Measurements from ENCODE around the gene CLDN2.

The CLDN2 gene

GRCh38 chrX:106927023-106927422, 6.8 kb downstream of the CLDN2 start:
- DNase-seq (ENCODE audit: low read depth) = no peak

GRCh38 chrX:106927700-106928099, 7.5 kb downstream of the CLDN2 start:
- no peak for DNase-seq (ENCODE audit: low read depth)

- no peak for DNase-seq (ENCODE audit: low read depth)
Observed at GRCh38 chrX:106928227-106928626, 8.0 kb downstream of the CLDN2 start.

GRCh38 chrX:106931831-106932491, 11.8 kb downstream of the CLDN2 start:
- no peak for DNase-seq (ENCODE audit: low read depth)

GRCh38 chrX:106932492-106932923, 12.3 kb downstream of the CLDN2 start:
- no peak for DNase-seq (ENCODE audit: low read depth)

- no peak for DNase-seq (ENCODE audit: low read depth)
Observed at GRCh38 chrX:106932960-106933537, 12.8 kb downstream of the CLDN2 start.

- DNase-seq (ENCODE audit: low read depth) = no peak
Observed at GRCh38 chrX:106933538-106933961, 13.3 kb downstream of the CLDN2 start.

GRCh38 chrX:106935175-106935574, 15.0 kb downstream of the CLDN2 start:
- DNase-seq (ENCODE audit: low read depth) = no peak

GRCh38 chrX:106936246-106936645, 16.0 kb downstream of the CLDN2 start:
- DNase-seq (ENCODE audit: low read depth) = no peak

GRCh38 chrX:106939566-106939965, 19.4 kb downstream of the CLDN2 start:
- no peak for DNase-seq (ENCODE audit: low read depth)

GRCh38 chrX:106940068-106940467, 19.9 kb downstream of the CLDN2 start:
- DNase-seq (ENCODE audit: low read depth) = no peak

GRCh38 chrX:106946464-106946863, 26.3 kb downstream of the CLDN2 start:
- DNase-seq (ENCODE audit: low read depth) = no peak

- DNase-seq (ENCODE audit: low read depth) = no peak
Observed at GRCh38 chrX:106948641-106949040, 28.4 kb downstream of the CLDN2 start.

GRCh38 chrX:106949366-106949765, 29.2 kb downstream of the CLDN2 start:
- no peak for DNase-seq (ENCODE audit: low read depth)

GRCh38 chrX:106950381-106950780, 30.2 kb downstream of the CLDN2 start:
- no peak for DNase-seq (ENCODE audit: low read depth)

- no peak for DNase-seq (ENCODE audit: low read depth)
Observed at GRCh38 chrX:106951230-106951629, 31.0 kb downstream of the CLDN2 start.

GRCh38 chrX:106952089-106952488, 31.9 kb downstream of the CLDN2 start:
- DNase-seq (ENCODE audit: low read depth) = no peak

GRCh38 chrX:106952538-106952937, 32.3 kb downstream of the CLDN2 start:
- no peak for DNase-seq (ENCODE audit: low read depth)

- DNase-seq (ENCODE audit: low read depth) = no peak
Observed at GRCh38 chrX:106952988-106953387, 32.8 kb downstream of the CLDN2 start.

- DNase-seq (ENCODE audit: low read depth) = no peak
Observed at GRCh38 chrX:106954041-106954440, 33.8 kb downstream of the CLDN2 start.

GRCh38 chrX:106955004-106955772, 35.0 kb downstream of the CLDN2 start:
- no peak for DNase-seq (ENCODE audit: low read depth)

- DNase-seq (ENCODE audit: low read depth) = no peak
Observed at GRCh38 chrX:106957856-106958255, 37.7 kb downstream of the CLDN2 start.

GRCh38 chrX:106959901-106960300, 39.7 kb downstream of the CLDN2 start:
- no peak for DNase-seq (ENCODE audit: low read depth)
